GM12873 (cell line): Measurements from ENCODE around the gene KDM4C.

Experiments
- TF ChIP-seq, protein P1 (sequence below): IDR thresholded peaks from 2 replicates; pipeline ENCODE4 v1.5.1; 2012; ENCODE audit warnings: low read depth, mild to moderate bottlenecking, moderate library complexity, low read length, control low read depth; ENCODE audit not compliant: insufficient read depth; ENCODE audit errors: missing control alignments

KDM4C gene

DNA sequence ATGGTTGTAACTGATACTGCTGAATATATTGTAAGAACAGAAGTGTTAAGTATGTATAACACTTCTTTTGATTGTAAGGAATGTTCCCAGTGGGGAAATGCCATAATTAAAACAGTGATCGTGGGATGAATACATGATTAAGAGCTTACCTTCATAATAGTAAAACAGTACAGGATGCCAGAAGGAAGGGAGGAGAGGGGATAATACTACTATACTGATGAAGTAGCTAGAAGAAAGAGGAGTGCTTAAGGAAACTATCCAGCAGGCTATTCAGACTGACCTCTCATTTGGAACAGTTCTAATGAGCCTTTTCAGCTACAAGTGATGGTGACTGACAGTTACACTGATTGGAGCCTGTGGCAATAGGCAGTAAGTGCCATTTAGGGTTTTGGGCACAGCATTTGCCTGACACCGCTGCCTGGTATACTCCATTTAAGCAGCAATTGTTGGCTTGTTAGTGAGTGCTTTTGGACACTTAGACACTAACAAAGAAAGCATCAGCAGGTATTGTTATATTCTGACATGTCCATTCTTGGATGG lies 33.8 kb upstream of the KDM4C start:
- TF ChIP-seq, protein P1, sequence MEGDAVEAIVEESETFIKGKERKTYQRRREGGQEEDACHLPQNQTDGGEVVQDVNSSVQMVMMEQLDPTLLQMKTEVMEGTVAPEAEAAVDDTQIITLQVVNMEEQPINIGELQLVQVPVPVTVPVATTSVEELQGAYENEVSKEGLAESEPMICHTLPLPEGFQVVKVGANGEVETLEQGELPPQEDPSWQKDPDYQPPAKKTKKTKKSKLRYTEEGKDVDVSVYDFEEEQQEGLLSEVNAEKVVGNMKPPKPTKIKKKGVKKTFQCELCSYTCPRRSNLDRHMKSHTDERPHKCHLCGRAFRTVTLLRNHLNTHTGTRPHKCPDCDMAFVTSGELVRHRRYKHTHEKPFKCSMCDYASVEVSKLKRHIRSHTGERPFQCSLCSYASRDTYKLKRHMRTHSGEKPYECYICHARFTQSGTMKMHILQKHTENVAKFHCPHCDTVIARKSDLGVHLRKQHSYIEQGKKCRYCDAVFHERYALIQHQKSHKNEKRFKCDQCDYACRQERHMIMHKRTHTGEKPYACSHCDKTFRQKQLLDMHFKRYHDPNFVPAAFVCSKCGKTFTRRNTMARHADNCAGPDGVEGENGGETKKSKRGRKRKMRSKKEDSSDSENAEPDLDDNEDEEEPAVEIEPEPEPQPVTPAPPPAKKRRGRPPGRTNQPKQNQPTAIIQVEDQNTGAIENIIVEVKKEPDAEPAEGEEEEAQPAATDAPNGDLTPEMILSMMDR = no peak

DNA sequence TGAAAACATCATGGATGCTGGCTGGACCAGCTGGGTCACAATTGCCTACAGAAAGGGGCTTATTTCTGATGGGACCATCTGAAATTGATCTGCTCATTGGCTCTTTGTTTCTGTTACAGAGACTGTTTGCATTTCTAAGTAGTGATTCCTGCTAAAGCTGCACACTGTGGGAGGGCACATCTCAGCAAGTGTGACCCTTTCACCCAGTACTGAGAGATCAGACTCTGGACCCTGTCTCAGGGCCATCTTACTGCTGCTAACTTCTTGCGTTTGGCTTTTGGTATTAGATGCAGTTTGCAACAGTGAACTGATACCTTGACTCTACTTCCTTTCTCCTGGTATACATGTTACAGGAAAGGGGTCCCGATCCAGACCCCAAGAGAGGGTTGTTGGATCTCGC lies 24.5 kb upstream of the KDM4C start:
- TF ChIP-seq, protein P1 = no peak

DNA sequence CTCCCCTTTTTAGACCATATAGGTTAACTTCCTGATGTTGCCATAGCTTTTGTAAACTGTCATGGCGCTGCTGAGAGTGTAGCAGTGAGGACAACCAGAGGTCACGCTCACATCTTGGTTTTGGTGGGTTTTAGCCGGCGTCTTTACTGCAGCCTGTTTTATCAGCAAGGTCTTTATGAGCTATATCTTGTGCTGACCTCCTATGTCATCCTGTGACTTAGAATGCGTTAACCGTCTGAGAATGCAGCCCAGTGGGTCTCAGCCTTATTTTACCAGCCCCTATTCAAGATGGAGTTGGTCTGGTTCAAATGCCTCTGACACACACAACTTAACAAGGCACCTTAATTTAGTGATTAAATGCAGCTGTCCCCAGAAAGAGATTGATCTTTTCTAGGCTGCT lies 23.9 kb upstream of the KDM4C start:
- TF ChIP-seq, protein P1 = no peak

DNA sequence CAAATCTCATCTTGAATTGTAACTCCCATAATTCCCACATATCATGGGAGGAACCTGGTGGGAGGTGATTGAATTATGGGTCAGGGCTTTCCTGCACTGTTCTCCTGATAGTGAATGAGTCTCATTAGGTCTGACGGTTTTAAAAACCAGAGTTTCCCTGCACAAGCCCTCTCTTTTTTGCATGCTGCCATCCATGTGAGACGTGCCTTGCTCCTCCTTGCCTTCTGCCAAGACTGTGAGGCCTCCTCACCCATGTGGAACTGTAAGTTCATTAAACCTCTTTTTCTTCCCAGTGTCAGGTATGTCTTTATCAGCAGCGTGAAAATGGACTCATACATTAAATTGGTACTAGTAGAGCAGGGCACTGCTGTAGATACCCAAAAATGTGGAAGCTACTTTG lies 22.4 kb upstream of the KDM4C start:
- TF ChIP-seq, protein P1 = no peak

GRCh38 chr9:6739218-6739617 lies 18.6 kb upstream of the KDM4C start:
- TF ChIP-seq, protein P1 = peak; percentile 19

GRCh38 chr9:6757132-6757455 lies 679 bp upstream of the KDM4C start:
- TF ChIP-seq, protein P1 = no peak

DNA sequence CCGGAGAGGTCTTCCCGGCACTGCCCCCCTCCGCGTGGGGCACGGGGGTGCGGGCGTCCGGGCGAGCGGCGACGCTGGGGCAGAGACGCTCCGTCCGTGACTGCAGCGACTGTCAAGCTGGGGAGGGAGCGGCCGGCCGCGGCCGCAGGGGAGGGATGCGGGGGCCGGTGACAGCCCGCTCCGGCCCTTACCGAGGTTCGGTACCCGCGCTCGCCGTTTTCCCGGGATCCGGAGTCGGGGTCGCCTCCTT lies 400 bp downstream of the KDM4C start:
- TF ChIP-seq, protein P1 = no peak
